Hepatocyte (in vitro differentiated cells): ENCODE results near the gene RIMKLA.

Experiments
- EZH2 ChIP-seq: fragments of 200-600 bp; sonication (generic); IDR thresholded peaks from 2 replicates; pipeline ENCODE4 v1.6.1; 2016; ENCODE audit warnings: antibody characterized with exemption, mild to moderate bottlenecking, borderline replicate concordance
- EZH2phosphoT487 ChIP-seq: fragments of 200-600 bp; sonication (generic); IDR thresholded peaks from one replicate; pipeline ENCODE4 v1.6.1; 2018; ENCODE audit warnings: antibody characterized with exemption, mild to moderate bottlenecking, low read depth, moderate library complexity; ENCODE audit not compliant: unreplicated experiment, severe bottlenecking
- TF ChIP-seq, protein P1 (sequence below): fragments of 200-600 bp; sonication (generic); IDR thresholded peaks from 2 replicates; pipeline ENCODE4 v1.5.1; 2016; ENCODE audit warnings: antibody characterized with exemption, mild to moderate bottlenecking; ENCODE audit not compliant: poor library complexity

DNA sequence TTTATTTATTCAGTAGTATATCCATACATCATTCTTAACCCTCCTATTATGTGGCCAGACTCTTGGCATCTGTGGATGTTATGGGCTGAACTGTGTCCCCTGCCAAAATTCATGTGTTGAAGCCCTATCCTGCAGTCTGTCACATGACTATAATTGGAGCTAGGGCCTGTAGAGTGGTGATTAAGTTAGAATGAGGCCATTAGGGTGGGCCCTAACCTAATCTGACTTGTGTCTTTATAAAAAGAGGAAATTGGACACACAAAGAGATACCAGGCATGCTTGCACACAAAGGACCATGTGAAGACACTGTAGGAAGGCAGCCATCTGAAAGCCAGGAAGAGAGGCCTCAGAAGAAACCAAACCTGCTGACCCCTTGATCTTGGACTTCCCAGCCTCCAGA lies 68.7 kb downstream of the RIMKLA start:
- TF ChIP-seq, protein P1, sequence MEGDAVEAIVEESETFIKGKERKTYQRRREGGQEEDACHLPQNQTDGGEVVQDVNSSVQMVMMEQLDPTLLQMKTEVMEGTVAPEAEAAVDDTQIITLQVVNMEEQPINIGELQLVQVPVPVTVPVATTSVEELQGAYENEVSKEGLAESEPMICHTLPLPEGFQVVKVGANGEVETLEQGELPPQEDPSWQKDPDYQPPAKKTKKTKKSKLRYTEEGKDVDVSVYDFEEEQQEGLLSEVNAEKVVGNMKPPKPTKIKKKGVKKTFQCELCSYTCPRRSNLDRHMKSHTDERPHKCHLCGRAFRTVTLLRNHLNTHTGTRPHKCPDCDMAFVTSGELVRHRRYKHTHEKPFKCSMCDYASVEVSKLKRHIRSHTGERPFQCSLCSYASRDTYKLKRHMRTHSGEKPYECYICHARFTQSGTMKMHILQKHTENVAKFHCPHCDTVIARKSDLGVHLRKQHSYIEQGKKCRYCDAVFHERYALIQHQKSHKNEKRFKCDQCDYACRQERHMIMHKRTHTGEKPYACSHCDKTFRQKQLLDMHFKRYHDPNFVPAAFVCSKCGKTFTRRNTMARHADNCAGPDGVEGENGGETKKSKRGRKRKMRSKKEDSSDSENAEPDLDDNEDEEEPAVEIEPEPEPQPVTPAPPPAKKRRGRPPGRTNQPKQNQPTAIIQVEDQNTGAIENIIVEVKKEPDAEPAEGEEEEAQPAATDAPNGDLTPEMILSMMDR, result no peak
- TF ChIP-seq EZH2, result no peak
- no peak for TF ChIP-seq EZH2phosphoT487
